Stomach (tissue), 9 donors: ENCODE data around the gene GADL1. TPM values are rescaled to one million over a fixed set of nuclear protein-coding genes. Genes with fewer than 3 reads are reported as not detected.

ENCODE experiments used
- DNase-seq, 2 donors: peaks; one replicate each; pipeline versions ENCODE4 v3.0.0 to v3.0.0-alpha.2; 2013 to 2019
- H3K27ac ChIP-seq, 5 donors: fragments of 200-600 bp in 4 of 5; sonication (generic) in 4 of 5; one replicate each; pipeline ENCODE4 v1.5.1; 2013 to 2019; ENCODE audit warnings: mild to moderate bottlenecking in 1 of 5, moderate library complexity in 1 of 5
- H3K27me3 ChIP-seq, 3 donors: fragments of 200-600 bp; sonication (generic); one replicate each; pipeline ENCODE4 v1.5.1; 2017 to 2019; ENCODE audit warnings: mixed run types in 1 of 3
- H3K36me3 ChIP-seq, 4 donors: fragments of 200-600 bp; sonication (generic); 1 replicate in 3 of 4; 2 replicates in 1 of 4; pipeline ENCODE4 v1.5.1; 2016 to 2019
- H3K4me1 ChIP-seq, 4 donors: fragments of 200-600 bp; sonication (generic); one replicate each; pipeline ENCODE4 v1.5.1; 2016 to 2019
- H3K4me3 ChIP-seq, 4 donors: fragments of 200-600 bp; sonication (generic) in 3 of 4; one replicate each; pipeline ENCODE4 v1.5.1; 2016 to 2019; ENCODE audit warnings: mild to moderate bottlenecking in 1 of 4
- H3K9me3 ChIP-seq, 4 donors: fragments of 200-600 bp; sonication (generic); one replicate each; pipeline ENCODE4 v1.5.1; 2016 to 2019
- CTCF ChIP-seq, 7 experiments: fragments of 450-650 bp in 4 of 7; fragments of 200-600 bp in 3 of 7; sonication (generic) in 3 of 7; IDR thresholded peaks; one replicate each; pipeline ENCODE4 v1.5.1; 2016 to 2019; ENCODE audit warnings: antibody characterized with exemption in 7 of 7, control low read depth in 2 of 7, mild to moderate bottlenecking in 1 of 7
- EP300 ChIP-seq: sonication (generic); formaldehyde crosslinking; IDR thresholded peaks from one replicate; pipeline ENCODE4 v1.6.1; 2017; ENCODE audit warnings: antibody characterized with exemption
- POLR2A ChIP-seq, 4 donors: fragments of 450-650 bp; IDR thresholded peaks; one replicate each; pipeline ENCODE4 v1.6.1; 2016; ENCODE audit warnings: antibody characterized with exemption in 4 of 4, control low read depth in 2 of 4, mild to moderate bottlenecking in 1 of 4, moderate library complexity in 1 of 4
- POLR2AphosphoS5 ChIP-seq, 3 donors: sonication (generic); formaldehyde crosslinking; IDR thresholded peaks; one replicate each; pipeline ENCODE4 v1.6.1; 2016; ENCODE audit warnings: antibody characterized with exemption in 3 of 3
- WGBS, 5 donors: extraction: QIAGEN DNeasy Blood & Tissue Kit in 3 of 5; methylation state at CpG; one replicate each; pipeline versions ENCODE4 v1.1.5 to v1.1.7; 2013 to 2018; 5-methylcytosine and 5-hydroxymethylcytosine counted together
- intact Hi-C: fragments of 100-400 bp; cut with DNase I; formaldehyde crosslinking; loops from one replicate; pipeline ENCODE4 v1.15.1; 2023; ENCODE audit warnings: low total_unique reads
- polyA plus RNA-seq, 3 donors: library from polyadenylated mRNA; stranded (reverse); fragments of 200-250 nt; gene quantifications; one replicate each; pipeline ENCODE4 v1.2.3, GENCODE V29; 2013
- total RNA-seq, 5 donors: library from RNA; depleted of rRNA; stranded (reverse); fragments of >200 nt; gene quantifications; one replicate each; pipeline versions ENCODE4 v1.1.0 to v1.2.3, GENCODE V29; 2014 to 2016
- donor health status: healthy with polysubstance abuse.
- donor health status: Bipolar disorder and iron deficiency.
- donor health status: healthy.

Gene GADL1
- total and polyA plus RNA-seq, 8 donors = 0.03 to 0.73 TPM; not detected in 6

GRCh38 chr3:30708472-30708871 lies 186.0 kb downstream of the GADL1 start:
- Histone ChIP-seq H3K36me3 (no peaks in the 10 kb centered on the region), H3K27ac (no peak overlapping the region), H3K4me1 (no peaks in the 10 kb centered on the region), H3K4me3 (no peak overlapping the region), H3K9me3 (peaks cover 0 to 2% (median 0%) of the 10 kb centered on the region in 4 donors), H3K27me3 (no peaks in the 10 kb centered on the region)
- no peak for DNase-seq
- TF ChIP-seq EP300 (no peak), POLR2A (IDR thresholded peaks at IDR 0.05) (no peak), CTCF (IDR thresholded peaks at IDR 0.05) (no peak), POLR2AphosphoS5 (IDR thresholded peaks at IDR 0.05) (no peak)
- intact Hi-C loops = no loop called here

GRCh38 chr3:30707825-30708224 lies 186.6 kb downstream of the GADL1 start:
- intact Hi-C loops = no loop called here
- Histone ChIP-seq H3K27me3 (no peaks in the 10 kb centered on the region), H3K4me3 (no peak overlapping the region), H3K36me3 (no peaks in the 10 kb centered on the region), H3K4me1 (no peaks in the 10 kb centered on the region), H3K27ac (no peak overlapping the region), H3K9me3 (peaks cover 0 to 8% (median 3%) of the 10 kb centered on the region in 4 donors)
- 91 to 96% (median 96%) methylated on average over 4 of the region's 4 CpGs for WGBS, 5 donors
- no peak for TF ChIP-seq POLR2A (IDR thresholded peaks at IDR 0.05)
- TF ChIP-seq CTCF (IDR thresholded peaks at IDR 0.05) = no peak
- no peak for TF ChIP-seq POLR2AphosphoS5 (IDR thresholded peaks at IDR 0.05)
- no peak for TF ChIP-seq EP300
- no peak for DNase-seq

- H3K9me3 ChIP-seq = peaks cover 0 to 8% (median 3%) of the 10 kb centered on the region in 4 donors
- WGBS, 5 donors = 73 to 83% (median 76%) methylated on average over 9 of the region's 9 CpGs
- H3K4me1 ChIP-seq = no peaks in the 10 kb centered on the region
- no peaks in the 10 kb centered on the region for H3K36me3 ChIP-seq
- no peak overlapping the region for H3K4me3 ChIP-seq
- TF ChIP-seq EP300 (no peak), CTCF (IDR thresholded peaks at IDR 0.05) (no peak), POLR2A (IDR thresholded peaks at IDR 0.05) (no peak), POLR2AphosphoS5 (IDR thresholded peaks at IDR 0.05) (no peak)
- intact Hi-C loops = no loop called here
- no peak for DNase-seq
- no peak overlapping the region for H3K27ac ChIP-seq
- H3K27me3 ChIP-seq = no peaks in the 10 kb centered on the region
Measured at GRCh38 chr3:30704931-30705890, 189.2 kb downstream of the GADL1 start.

- no peak for DNase-seq
- no peak for TF ChIP-seq CTCF (IDR thresholded peaks at IDR 0.05)
- TF ChIP-seq POLR2A (IDR thresholded peaks at IDR 0.05) = no peak
- TF ChIP-seq EP300 = no peak
- no peak for TF ChIP-seq POLR2AphosphoS5 (IDR thresholded peaks at IDR 0.05)
- Histone ChIP-seq H3K27me3 (no peaks in the 10 kb centered on the region), H3K9me3 (peaks cover 0 to 8% (median 3%) of the 10 kb centered on the region in 4 donors), H3K36me3 (peaks cover 0 to 7% (median 0%) of the 10 kb centered on the region in 4 donors), H3K27ac (no peak overlapping the region), H3K4me1 (no peaks in the 10 kb centered on the region), H3K4me3 (no peak overlapping the region)
- 59 to 78% (median 75%) methylated on average over 2 of the region's 2 CpGs for WGBS, 5 donors
- intact Hi-C loops = no loop called here
Measured at GRCh38 chr3:30702828-30703397, 191.5 kb downstream of the GADL1 start.
